ENCODE results near the gene DBX2.

DNA sequence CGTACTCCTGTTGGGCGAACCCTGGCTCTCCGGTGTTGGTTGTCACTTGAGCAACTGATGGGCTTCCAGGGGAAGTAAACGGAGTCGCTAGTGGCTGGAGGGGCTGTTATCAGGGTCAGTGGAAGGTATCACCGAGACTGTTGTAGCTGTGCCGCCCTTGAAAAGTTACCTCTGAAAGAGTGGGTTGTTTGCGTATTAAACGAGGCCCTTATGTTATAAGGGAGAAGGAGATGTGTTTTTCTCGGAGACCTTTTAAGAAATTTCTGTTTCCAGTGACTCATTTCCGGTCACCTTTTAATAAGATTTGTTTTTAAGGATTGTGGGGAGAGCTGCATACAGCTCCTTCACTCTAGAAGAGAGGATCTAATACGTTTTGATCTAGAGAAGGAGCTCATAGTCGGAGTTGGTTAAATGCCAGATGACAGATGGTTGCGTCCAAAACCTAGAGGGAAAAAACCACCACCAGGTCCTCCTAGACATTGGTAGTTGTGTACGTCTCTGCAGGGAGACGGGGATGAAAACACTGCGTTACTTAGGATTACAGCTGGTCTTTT, 750 bp upstream of the DBX2 start:
- TF ChIP-seq, protein P1, sequence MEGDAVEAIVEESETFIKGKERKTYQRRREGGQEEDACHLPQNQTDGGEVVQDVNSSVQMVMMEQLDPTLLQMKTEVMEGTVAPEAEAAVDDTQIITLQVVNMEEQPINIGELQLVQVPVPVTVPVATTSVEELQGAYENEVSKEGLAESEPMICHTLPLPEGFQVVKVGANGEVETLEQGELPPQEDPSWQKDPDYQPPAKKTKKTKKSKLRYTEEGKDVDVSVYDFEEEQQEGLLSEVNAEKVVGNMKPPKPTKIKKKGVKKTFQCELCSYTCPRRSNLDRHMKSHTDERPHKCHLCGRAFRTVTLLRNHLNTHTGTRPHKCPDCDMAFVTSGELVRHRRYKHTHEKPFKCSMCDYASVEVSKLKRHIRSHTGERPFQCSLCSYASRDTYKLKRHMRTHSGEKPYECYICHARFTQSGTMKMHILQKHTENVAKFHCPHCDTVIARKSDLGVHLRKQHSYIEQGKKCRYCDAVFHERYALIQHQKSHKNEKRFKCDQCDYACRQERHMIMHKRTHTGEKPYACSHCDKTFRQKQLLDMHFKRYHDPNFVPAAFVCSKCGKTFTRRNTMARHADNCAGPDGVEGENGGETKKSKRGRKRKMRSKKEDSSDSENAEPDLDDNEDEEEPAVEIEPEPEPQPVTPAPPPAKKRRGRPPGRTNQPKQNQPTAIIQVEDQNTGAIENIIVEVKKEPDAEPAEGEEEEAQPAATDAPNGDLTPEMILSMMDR (IDR thresholded peaks at IDR 0.05; ENCODE audit: low read length) = no peak
- TF ChIP-seq EZH2phosphoT487 (IDR thresholded peaks at IDR 0.05; ENCODE audit: low read length) (no peak), EZH2 (optimal IDR thresholded peaks at IDR 0.05; ENCODE audit: low read depth, low read length) (no peak)

Measured in MM.1S (cell line).